GM18517 (cell line): ENCODE results near the gene JMJD6.
"Not testable (repeated sequence)": the region's sequence is repeated elsewhere in the genome, so short reads cannot be mapped to it uniquely, and the experiment has no call there.

ENCODE experiments used
- ATAC-seq: cut with Tn5 transposase; IDR thresholded peaks from one replicate; pipeline ENCODE4 v1.9.1; 2021; ENCODE audit warnings: mild to moderate bottlenecking, moderate library complexity; ENCODE audit not compliant: unreplicated experiment

JMJD6 gene

GRCh38 chr17:76737082-76737675 lies 10.8 kb upstream of the JMJD6 start, which contains the start of gene SRSF2:
Gene SRSF2, minus strand, starts transcription at chr17:76737331. Its CDS starts 171 bp downstream, at chr17:76737160.
- peak; percentile 66 for ATAC-seq

DNA sequence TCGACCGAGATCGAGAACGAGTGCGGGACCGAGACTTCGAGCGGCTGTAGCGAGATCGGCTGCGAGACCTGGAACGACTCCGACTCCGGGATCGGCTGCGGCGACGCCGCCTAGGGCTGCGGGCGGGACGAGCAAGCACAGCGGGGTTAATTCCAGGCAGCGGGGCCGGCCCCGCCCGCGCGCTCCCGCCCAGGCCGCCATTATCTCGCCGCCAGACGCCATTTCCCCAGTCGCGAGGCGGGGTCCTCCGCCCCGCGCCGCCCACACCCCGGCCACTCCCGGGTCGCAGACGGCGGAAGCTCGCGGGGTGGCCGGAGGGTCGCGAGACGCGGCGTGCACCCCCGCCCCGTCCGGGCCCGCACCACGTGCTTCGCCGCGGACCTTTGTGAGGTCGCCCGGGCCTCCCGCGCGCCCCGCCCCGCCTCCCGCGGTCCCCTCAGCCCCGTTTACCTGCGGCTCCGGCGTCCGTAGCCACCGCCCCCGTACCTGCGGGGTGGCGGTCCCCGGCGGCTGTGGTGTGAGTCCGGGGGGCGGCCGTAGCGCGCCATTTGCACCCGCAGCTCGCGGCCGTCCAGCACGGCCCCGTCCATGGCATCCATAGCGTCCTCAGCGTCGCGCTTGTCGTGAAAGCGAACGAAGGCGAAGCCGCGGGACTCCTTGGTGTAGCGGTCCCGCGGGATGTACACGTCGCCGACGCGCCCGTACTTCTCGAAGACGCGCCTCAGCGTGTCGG lies 10.1 kb upstream of the JMJD6 start:
- no peak for ATAC-seq

DNA sequence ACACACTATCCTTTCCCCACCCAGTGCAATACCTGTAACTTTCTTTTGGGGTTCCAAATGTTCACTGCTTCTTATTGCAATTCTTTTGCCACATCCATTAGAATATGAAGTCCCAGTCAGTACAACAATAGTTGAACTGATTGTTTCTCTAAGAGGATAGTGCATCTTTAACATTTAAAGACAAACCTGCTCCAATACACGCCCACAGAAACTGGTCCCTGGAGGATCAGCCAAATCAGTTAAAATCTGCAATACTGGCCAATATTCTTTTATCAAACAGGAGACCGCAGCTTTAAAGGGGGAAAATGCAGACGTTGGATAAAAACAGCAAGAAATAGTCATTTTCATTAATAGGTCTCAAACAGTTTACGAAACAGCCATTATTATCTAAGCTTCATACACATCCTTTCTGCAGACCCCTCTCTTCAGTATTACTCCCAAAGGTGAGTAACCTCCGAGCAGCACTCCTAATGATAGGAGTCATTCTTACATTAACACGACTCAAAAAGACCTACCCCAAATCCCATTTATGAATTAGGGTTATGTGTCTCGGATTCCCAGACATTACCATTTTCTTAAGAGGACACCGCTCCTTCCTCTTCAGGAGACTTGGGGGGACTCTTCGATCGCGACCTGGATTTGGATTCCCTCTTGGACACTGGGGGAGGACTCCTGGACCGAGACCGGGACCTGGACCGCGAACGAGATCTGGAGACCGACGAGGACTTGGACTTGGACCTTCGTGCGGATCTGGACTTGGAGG lies 9.4 kb upstream of the JMJD6 start:
- no peak for ATAC-seq

- ATAC-seq = no peak
Measured at GRCh38 chr17:76735006-76735405, 8.6 kb upstream of the JMJD6 start.

- no peak for ATAC-seq
Measured at GRCh38 chr17:76734080-76734840, 7.9 kb upstream of the JMJD6 start.

DNA sequence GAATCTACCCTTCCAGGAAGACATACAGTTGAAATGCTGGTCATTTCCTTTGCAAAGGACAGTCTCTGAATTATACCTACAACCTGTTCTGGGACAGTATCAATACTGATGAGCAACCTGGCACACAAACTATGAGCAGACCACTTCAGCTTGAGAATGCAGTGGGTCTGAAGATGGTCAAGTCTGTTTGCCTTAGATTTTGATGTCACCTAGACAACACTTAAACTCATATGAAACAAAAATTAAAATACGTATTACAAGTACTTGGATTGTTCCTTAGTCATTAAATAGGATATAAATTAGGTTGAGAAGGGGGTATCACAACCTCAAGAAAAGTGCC lies 7.2 kb upstream of the JMJD6 start:
- no peak for ATAC-seq

- no peak for ATAC-seq
Measured at GRCh38 chr17:76732734-76733617, 6.6 kb upstream of the JMJD6 start.

DNA sequence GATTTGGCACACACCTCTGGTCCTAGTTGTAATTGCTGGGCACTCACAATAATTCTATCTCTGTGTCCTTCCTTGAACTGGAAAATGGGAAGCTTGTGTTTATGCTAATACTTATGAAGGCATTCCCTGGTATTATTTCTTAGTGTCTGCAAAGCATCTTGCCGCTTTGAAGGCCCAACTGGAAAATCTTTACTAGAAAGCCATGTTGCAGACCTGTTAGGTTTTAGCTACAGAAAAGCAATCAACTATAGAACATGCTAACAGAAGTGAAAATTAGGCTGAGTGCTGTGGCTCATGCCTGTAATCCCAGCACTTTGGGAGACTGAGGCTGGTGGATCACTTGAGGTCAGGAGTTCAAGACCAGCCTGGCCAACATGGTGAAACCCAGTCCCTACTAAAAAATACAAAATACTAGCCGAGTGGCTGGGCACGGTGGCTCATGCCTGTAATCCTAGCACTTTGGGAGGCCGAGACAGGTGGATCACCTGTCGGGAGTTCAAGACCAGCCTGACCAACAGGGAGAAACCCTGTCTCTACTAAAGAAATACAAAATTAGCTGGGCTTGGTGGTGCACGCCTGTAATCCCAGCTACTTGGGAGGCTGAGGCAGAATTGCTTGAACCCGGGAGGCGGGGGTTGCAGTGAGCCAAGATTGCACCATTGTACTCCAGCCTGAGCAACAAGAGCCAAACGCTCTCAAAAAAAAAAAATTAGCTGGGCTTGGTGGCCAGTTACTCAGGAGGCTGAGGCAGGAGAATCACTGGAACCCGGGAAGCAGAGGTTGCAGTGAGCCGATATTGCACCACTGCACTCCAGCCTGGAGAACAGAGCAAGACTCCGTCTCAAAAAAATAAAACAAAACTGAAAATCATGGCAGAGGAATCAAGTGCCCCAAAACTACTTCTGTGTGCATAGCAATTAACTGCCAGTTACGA lies 5.7 kb upstream of the JMJD6 start:
- not testable (repeated sequence) for ATAC-seq

DNA sequence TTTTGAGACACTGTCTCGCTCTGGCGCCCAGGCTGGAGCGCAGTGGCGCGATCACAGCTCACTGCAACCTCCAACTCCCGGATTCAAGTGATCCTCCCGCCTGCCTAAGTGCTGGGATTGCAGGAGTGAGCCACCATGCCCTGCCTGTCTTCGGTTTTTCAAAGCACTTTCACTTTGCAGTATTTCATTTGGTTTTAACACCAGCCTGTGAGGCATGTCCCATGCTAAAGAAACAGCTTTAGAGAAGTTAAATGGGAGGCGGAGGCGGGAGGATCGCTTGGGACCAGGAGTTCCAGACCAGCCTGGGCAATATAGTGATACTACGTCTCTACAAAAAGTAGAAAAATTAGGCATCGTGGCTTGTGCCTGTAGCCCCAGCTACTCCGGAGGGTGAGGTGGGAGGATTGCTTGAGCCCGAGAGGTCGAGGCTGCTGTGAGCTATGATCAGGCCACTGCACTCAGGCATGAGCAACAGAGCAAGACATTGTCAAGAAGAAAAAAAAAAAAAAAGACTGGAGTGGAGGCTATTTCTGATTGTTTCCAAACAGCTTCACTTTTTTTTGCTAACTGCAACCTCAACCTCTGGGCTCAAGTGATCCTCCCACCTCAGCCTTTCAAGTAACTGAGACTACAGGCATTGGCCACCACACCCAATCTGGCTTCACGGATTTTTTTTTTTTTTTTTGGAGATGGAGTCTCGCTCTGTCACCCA lies 1.5 kb upstream of the JMJD6 start:
- no peak for ATAC-seq

DNA sequence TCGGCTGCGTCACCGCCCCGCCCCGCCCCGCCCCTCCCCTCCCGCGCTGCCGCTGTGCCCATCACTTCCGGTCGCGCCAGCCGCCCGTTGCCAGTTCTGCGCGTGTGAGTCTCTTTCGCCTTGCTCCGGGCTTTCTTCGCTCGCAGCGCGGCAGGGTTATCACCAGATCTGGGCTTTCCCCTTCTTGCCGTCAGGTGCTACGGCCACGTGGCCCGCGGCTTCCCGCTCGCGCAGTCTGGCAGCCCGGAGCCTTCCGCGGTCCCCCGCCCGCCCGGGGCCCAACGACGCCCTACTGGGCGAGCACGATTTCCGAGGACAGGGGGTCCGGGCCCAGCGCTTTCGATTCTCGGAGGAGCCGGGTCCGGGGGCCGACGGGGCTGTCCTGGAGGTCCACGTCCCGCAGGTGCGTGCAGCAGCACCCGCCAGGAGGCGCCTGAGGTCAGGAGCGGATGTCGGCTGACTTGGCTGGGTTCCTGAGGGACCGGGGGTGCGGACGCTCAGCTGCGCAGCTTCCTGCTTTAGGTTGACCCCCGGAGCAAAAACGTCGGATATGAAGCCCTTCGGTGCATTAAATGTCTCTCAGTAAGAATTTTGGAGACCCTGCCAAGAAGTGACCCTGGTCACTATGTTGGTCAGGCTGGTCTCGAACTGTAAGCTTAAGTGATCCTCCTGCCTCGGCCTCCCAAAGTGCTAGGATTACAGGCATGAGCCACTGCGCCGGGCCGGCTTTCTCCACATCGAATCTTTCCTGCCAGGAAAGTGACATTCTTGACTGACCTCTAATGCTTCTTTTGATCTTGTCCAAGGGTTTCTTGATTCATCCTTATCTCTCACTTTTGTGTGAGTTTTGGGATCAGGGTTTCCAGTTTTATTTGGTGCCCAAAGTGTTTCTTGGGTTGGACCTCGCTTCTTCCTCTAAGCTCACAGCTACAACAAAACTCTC lies 641 bp upstream of the JMJD6 start, which contains the start of gene METTL23:
TSS of gene METTL23 (plus strand) at position 64 of the 943 bp plus-strand sequence. CDS start 2,872 bp downstream, outside the sequence.
- ATAC-seq = peak; percentile 60

DNA sequence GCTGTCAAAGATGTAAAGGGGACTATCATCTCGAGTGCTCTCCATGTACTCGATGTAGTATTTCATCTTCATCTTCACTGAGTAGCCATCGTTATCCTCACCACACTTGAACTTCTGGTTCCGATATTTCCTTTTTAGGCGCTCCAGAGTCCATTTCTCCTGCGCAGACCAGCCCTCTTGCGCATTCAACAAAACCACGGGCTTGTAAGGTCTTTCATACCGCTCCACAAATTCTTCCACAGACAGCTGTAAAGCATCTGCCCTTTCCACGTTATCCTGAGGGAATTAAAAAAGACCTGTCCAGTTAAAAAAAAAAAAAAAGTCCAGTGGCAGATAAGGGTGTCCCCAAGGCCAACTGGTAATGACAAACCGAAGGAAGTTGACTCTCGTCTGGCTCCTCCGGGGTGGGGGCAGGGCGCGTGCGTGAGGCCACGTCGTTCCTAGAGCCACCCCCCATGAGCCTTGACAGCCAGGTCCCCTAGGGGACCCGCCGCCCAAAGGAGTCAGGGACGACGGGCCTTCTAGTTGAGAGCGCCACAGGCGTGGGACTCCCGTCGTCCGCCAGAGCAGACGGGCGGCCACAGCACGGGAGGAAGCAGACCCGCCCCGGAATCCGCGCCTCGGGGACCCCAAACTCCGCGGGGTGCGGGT lies 701 bp downstream of the JMJD6 start:
- ATAC-seq = peak; percentile 7

DNA sequence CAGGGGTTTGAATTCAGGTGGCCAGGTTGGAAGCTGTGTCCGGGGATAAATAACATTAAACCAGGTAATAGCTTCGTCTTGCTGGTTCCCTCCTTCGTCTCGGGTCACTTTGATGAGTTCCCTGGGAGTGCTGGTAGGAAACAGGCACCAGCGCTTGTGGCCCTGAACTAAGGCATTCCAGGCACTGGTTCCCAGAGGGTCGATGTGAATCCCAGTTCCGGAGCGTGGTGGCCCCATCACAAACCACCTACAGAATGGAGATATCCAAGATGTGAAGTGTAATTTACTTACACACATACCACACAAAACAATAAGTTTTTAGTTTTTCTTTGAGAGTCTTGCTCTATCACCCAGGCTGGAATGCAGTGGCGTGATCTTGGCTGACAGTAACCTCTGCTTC lies 2.6 kb downstream of the JMJD6 start:
- no peak for ATAC-seq

- not testable (repeated sequence) for ATAC-seq
Measured at GRCh38 chr17:76722977-76723376, 3.4 kb downstream of the JMJD6 start.

GRCh38 chr17:76722279-76722678 lies 4.1 kb downstream of the JMJD6 start:
- no peak for ATAC-seq

- ATAC-seq = no peak
Measured at GRCh38 chr17:76721463-76721862, 4.9 kb downstream of the JMJD6 start.

DNA sequence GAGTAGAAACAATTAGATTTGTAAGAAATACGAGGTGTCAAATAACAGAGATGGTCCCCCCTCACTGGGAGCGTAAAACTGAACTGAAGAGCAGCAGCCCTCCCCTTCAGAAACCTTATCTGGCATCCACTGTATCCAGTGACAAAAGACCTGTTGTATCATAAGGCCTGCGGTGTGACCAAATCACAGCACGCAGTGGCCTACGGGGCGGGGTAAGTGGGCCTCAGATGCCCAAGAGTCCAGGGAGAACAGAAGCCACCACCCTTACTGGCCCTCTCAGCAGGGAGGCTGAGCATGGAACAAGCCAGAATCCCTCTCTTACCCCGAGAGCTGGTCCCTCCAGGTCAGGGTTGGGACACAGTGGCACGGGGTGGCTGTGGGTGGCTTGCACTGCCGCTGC lies 5.5 kb downstream of the JMJD6 start:
- no peak for ATAC-seq

- no peak for ATAC-seq
Measured at GRCh38 chr17:76720211-76720610, 6.2 kb downstream of the JMJD6 start.
